ENCODE data around the gene GBA2. TPM values are rescaled to one million over a fixed set of nuclear protein-coding genes. Genes with fewer than 3 reads are reported as not detected.

Gene GBA2
- total RNA-seq, 2 experiments from 2014 or later: 20.3 to 22.7 TPM

DNA sequence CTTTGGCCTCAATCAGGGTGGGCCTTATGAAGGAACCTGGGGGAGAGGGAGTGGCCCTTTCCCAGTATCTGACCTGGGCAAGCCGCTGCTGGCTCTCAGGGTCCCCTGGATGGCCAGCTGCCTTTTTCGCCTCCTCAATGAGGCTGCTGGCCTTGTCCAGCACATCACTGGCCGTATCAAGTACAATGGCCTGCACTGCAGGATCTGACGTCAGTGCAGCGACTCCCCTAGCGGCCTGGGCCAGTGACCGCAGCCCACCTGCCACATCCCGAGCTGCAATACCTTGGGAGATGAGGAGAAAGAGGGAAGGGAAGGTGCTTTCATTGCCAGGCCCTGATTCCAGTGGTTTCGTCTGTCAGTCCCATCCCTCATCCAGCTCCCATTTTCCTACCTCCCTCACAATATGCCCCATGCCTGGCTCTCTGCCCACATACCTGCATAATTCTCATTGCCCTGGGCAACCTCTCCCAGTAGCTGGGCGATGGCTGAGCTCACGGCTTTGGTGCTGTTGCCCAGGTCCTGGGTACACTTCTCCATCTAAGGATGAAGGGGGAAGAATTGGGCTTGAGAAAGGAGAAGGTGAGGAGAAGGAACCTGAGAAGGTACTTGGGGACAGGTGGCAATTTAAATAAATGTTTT, 36.1 kb downstream of the GBA2 start:
- Mint-ChIP-seq H3K4me3 (no peak overlapping the region), H3K36me3 (ENCODE audit: low read depth) (peaks cover 52% of the 10 kb centered on the region), H3K9me3 (no peaks in the 10 kb centered on the region), H3K27me3 (ENCODE audit: low read depth) (no peaks in the 10 kb centered on the region), H3K4me1 (ENCODE audit: low read depth) (peaks cover 2% of the 10 kb centered on the region), H3K27ac (no peak overlapping the region)
- no peak for DNase-seq
- CTCF ChIA-PET: interaction anchor here (0.7 to 7.5 kb wide), 3 partner anchors 17 to 56 kb away, joined by 3 to 53 read pairs (median 3); no protein-coding TSS in a partner anchor
- intact Hi-C loops (cut with micrococcal nuclease): no loop called here

DNA sequence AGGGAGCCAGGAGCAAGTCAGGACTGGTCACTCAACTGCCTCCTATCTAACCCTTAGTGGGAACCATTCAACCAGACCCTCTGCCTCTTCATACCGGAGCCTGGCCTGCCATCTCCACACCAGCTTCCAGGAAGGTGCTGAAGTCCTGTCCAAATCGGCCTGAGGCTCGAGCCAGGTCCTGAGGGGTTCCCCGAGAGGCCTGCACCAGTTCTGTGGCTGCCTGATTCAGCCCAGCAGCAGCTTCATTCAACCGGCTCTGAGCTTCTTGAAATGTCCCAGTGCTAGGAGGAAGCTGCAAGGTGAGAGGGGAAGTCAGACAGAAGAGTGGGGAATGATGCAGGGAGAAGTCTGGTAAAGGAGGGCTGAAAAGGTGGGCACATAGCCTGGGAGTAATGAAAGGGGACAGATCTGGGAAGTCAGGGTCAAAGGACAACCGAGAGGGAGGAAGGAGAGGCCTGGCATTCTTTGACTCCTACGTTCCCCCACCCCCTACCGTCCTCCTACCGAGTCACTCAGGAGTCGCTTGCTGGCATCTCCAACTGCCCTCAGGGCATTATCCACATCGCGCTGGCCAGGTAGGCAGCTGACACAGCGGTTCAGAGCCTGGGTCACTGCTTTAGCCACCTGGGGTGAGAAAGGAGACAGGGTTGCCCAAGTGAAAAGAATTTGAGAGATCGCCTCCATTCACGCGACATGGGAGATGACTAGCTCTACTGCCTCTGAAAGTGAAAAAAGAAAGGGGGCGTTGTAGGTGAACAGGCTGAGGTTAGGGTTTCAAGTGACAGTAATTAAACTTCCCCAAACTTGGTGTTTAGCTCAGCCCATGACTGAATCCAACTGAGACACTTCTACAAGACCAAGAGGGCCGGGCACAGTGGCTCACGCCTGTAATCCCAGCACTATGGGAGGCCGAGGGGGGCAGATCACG, 37.3 kb downstream of the GBA2 start:
- intact Hi-C loops (cut with micrococcal nuclease): no loop called here
- no peak overlapping the region for H3K4me3 Mint-ChIP-seq
- no peak overlapping the region for H3K27ac Mint-ChIP-seq
- no peaks in the 10 kb centered on the region for H3K9me3 Mint-ChIP-seq
- H3K4me1 Mint-ChIP-seq (ENCODE audit: low read depth): peaks cover 2% of the 10 kb centered on the region
- DNase-seq: no peak
- peaks cover 59% of the 10 kb centered on the region for H3K36me3 Mint-ChIP-seq (ENCODE audit: low read depth)
- CTCF ChIA-PET: interaction anchor here (0.6 to 7.5 kb wide), 7 partner anchors 16 to 171 kb away, joined by 3 to 53 read pairs (median 3); no protein-coding TSS in a partner anchor
- no peaks in the 10 kb centered on the region for H3K27me3 Mint-ChIP-seq (ENCODE audit: low read depth)

DNA sequence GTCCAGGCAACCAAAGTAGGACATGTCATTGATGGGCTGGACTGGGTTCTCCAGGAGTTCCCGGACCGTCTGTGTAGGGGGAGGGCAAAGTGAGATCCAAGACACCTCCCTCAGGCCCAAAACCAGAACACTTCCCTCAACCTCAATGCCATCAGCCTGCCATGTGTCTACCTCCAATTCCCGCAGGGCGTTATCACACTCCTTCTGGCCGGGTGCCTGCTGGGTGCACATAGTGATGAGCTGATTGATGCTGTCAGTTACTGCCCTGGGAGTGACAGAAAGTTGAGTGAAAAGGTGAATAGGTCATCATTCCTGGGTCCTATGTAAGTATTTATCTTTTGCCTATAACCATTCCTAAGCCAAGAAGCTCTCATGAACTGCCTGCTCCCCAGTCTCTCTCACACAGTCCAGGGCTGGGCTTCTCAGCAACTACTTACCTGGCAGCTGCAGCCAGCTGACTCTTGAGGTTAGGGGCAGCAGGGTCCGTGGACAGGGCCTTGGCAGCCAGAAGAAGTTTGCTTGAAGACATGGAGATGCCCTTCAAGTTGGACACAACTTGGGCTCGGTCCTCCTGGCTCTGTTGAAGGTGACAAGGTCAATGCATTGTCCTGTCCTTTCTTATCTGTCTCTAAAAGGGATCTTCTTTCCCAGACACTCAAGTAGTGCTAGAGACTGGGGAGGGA, 38.1 kb downstream of the GBA2 start:
- DNase-seq: no peak
- Mint-ChIP-seq H3K9me3 (no peaks in the 10 kb centered on the region), H3K27me3 (ENCODE audit: low read depth) (no peaks in the 10 kb centered on the region), H3K4me1 (ENCODE audit: low read depth) (peaks cover 2% of the 10 kb centered on the region), H3K4me3 (no peak overlapping the region), H3K27ac (no peak overlapping the region), H3K36me3 (ENCODE audit: low read depth) (peaks cover 55% of the 10 kb centered on the region)
- intact Hi-C loops (cut with micrococcal nuclease): no loop called here
- CTCF ChIA-PET: interaction anchor here (1.2 to 7.5 kb wide), 5 partner anchors 16 to 171 kb away, joined by 3 to 53 read pairs (median 4); partner anchors contain the start of gene CCDC107

DNA sequence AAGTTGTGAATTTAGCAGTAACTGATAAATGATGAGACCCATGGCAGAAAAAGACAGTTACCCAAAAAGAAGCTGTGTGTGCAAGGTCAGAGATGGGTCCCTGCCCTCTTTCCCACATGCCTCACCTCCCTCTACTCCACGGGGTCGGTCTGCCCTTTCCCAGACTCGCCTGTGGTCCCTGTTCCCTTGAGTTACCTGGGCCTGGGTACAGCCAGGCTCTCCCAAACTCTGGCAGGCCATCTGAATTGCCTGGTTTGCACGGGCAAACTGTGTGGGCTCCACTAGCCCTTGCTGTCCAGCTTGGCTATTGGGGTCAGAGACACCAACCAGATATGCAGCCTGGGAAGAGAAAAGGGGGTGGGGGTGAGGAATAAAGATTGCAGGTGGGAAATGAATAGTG, 40.9 kb downstream of the GBA2 start:
- peaks cover 2% of the 10 kb centered on the region for H3K4me1 Mint-ChIP-seq (ENCODE audit: low read depth)
- intact Hi-C loops (cut with micrococcal nuclease): no loop called here
- H3K27ac Mint-ChIP-seq: no peak overlapping the region
- no peak overlapping the region for H3K4me3 Mint-ChIP-seq
- no peaks in the 10 kb centered on the region for H3K9me3 Mint-ChIP-seq
- H3K27me3 Mint-ChIP-seq (ENCODE audit: low read depth): no peaks in the 10 kb centered on the region
- DNase-seq: no peak
- CTCF ChIA-PET: interaction anchor here (1.2 to 4.9 kb wide), 3 partner anchors 13 to 91 kb away, joined by 3 to 30 read pairs (median 4); no protein-coding TSS in a partner anchor
- H3K36me3 Mint-ChIP-seq (ENCODE audit: low read depth): peaks cover 64% of the 10 kb centered on the region

DNA sequence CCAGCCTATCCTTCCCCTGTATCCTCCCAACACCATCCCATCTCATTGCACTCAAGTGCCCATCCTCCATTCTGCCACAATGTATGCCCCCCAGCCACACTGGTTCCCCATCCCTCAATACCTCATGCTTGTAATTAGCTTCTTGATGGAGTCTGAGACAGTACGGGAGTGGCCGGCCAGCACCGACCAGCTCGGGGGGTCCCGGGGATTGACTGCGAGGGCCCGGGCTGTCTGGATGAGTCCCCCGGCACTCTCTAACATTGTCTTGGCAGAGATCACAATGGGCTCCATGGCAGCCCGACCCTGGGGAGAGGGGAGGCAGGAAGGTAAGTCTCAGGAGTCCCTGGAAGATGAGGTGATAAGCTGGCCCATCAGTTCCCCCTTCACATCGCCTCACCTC, 42.1 kb downstream of the GBA2 start:
- Mint-ChIP-seq H3K27me3 (ENCODE audit: low read depth) (no peaks in the 10 kb centered on the region), H3K27ac (no peak overlapping the region), H3K36me3 (ENCODE audit: low read depth) (peaks cover 64% of the 10 kb centered on the region), H3K4me1 (ENCODE audit: low read depth) (peaks cover 2% of the 10 kb centered on the region), H3K9me3 (no peaks in the 10 kb centered on the region), H3K4me3 (no peak overlapping the region)
- CTCF ChIA-PET: interaction anchor here (1.0 to 4.9 kb wide), 4 partner anchors 11 to 90 kb away, joined by 3 to 30 read pairs (median 4); no protein-coding TSS in a partner anchor
- no peak for DNase-seq
- intact Hi-C loops (cut with micrococcal nuclease): no loop called here

DNA sequence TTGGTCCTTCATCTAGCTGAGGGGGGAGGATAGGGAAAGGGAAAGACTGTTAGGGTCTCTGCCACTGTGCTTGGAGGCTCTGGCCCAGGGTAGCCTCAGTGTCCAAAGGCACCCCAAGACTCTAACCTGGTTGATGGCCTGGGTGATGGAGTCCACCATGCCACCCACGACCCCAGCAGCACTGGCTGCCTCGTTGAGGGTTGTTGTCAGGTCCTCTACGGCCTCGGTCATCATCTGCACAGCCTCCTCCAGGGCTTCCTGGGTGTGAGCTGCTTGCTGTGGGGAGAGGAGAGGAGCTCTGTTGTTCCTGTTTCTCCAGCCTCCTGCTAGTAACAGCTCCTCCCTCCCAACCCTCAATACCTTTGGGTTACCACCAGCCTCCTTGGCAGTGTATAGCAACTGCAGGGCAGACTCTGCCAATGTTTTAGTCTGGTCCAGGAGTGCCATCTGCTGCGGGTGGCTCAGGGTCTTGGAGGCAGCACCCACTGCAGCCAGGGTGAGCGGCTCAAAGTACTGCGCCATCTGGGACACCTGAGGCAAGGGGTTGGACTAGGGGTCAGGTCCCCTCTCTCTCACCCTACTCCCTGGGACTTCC, 43.1 kb downstream of the GBA2 start:
- Mint-ChIP-seq H3K9me3 (no peaks in the 10 kb centered on the region), H3K4me3 (no peak overlapping the region), H3K27me3 (ENCODE audit: low read depth) (no peaks in the 10 kb centered on the region), H3K36me3 (ENCODE audit: low read depth) (peaks cover 55% of the 10 kb centered on the region), H3K4me1 (ENCODE audit: low read depth) (no peaks in the 10 kb centered on the region), H3K27ac (no peak overlapping the region)
- intact Hi-C loops (cut with micrococcal nuclease): no loop called here
- no peak for DNase-seq
- CTCF ChIA-PET: interaction anchor here (1.2 to 4.9 kb wide), 2 partner anchors 10 to 24 kb away, joined by 4 to 30 read pairs; no protein-coding TSS in a partner anchor

DNA sequence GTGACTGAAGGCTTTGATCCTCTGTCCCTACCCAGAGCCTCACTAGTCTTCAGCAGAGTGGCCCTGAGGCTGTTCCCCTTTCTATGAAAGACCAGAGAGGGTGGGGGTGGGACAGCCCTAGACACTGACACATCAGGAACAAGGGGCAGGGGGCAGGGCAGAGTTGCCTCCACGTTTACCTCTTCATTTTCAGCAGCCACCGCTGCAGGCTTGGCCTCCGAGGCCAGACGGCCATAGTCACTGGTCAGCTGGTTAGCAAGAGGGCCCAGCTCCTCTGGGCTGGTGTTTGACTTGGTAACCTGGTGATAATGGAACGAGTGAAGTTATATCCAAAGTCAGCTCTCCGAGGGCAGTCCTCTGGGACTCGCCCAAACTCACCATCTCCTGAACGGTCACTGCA, 43.7 kb downstream of the GBA2 start:
- H3K4me3 Mint-ChIP-seq: no peak overlapping the region
- peaks cover 50% of the 10 kb centered on the region for H3K36me3 Mint-ChIP-seq (ENCODE audit: low read depth)
- intact Hi-C loops (cut with micrococcal nuclease): no loop called here
- H3K4me1 Mint-ChIP-seq (ENCODE audit: low read depth): no peaks in the 10 kb centered on the region
- no peak for DNase-seq
- no peak overlapping the region for H3K27ac Mint-ChIP-seq
- no peaks in the 10 kb centered on the region for H3K9me3 Mint-ChIP-seq
- CTCF ChIA-PET: interaction anchor here (4.9 kb wide), 1 partner anchor 10 kb away, joined by 30 read pairs; no protein-coding TSS in a partner anchor
- H3K27me3 Mint-ChIP-seq (ENCODE audit: low read depth): no peaks in the 10 kb centered on the region

DNA sequence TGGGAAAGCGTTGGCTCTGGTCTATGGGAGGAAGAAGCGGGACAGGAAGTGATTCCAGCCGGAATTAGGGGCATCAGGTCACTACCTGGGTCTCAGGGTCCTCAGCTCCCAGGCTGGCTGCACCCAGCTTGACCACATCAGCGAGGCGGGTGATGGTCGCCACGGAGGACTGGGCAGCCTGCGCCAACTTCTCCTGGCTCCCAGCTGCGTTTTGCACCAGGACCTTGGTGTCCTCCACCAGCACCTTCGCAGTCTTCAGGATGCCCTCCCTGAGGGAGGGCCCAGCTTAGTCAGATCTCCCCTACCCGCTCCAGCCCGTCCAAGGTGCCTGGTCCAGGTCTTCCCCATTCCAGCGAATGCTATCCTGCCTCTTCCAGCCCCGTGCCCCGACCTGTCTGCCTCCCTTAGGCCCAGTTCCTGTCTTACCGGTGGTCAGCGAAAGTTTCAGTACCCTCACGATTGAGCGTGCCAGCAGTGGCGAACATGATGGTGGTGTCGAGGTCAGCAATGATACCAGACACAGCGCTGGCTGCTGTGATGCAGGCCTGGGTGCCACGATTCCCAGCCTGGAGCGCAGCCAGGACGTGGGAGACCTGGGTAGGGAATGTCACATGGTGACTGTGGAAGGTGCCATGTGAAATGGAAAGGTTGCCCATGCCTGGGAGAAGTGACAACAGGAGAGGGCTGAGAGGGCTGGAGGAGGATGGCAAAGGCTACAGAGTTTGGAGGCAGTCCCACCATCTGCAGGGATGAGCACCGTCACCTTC, 44.9 kb downstream of the GBA2 start:
- Mint-ChIP-seq H3K4me3 (no peak overlapping the region), H3K9me3 (no peaks in the 10 kb centered on the region), H3K4me1 (ENCODE audit: low read depth) (no peaks in the 10 kb centered on the region), H3K36me3 (ENCODE audit: low read depth) (peaks cover 44% of the 10 kb centered on the region), H3K27ac (no peak overlapping the region), H3K27me3 (ENCODE audit: low read depth) (no peaks in the 10 kb centered on the region)
- intact Hi-C loops (cut with micrococcal nuclease): no loop called here
- CTCF ChIA-PET: interaction anchor here (0.9 to 4.9 kb wide), 2 partner anchors 8 to 14 kb away, joined by 3 to 30 read pairs; no protein-coding TSS in a partner anchor
- no peak for DNase-seq

DNA sequence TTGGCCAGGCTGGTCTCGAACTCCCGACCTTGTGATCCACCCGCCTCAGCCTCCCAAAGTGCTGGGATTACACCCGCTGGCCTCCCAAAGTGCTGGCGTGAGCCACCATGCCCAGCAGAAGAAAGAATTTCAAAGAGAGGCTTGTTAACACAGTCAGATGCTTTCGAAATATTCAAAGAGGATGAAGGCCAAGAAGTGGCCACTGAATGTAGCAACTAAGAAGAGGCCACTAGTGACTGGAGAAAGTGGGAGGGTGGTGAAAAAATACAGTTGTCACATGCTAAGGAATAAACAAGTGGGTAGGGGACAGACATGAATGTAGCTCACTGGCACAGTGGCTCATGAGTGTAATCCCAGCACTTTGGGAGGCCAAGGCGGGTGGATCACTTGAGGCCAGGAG, 46.3 kb downstream of the GBA2 start:
- CTCF ChIA-PET: interaction anchor here (0.9 kb wide), 1 partner anchor 16 kb away, joined by 3 read pairs; no protein-coding TSS in a partner anchor
- Mint-ChIP-seq H3K4me3 (no peak overlapping the region), H3K4me1 (ENCODE audit: low read depth) (no peaks in the 10 kb centered on the region), H3K27ac (no peak overlapping the region), H3K36me3 (ENCODE audit: low read depth) (peaks cover 39% of the 10 kb centered on the region), H3K9me3 (no peaks in the 10 kb centered on the region), H3K27me3 (ENCODE audit: low read depth) (no peaks in the 10 kb centered on the region)
- intact Hi-C loops (cut with micrococcal nuclease): no loop called here
- DNase-seq: no peak

DNA sequence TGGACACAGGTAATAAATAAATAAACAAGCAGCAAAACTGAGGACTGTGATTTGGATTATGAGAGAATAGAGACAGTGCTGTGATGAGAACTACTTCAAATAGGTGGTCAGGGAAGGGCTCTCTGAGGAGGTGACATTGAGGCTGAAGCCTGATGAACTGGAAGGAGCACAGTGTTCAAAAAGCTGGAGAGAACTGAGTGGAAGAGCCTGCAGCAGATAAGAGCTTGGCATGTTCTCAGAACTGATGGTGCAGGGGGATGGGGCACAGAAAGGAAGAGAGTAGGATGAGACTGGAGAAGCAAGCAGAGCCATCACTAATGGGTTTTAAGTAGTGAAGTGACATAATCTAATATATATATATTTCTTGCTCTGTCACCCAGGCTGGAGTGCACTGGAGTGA, 48.1 kb downstream of the GBA2 start:
- no peaks in the 10 kb centered on the region for H3K9me3 Mint-ChIP-seq
- intact Hi-C loops (cut with micrococcal nuclease): no loop called here
- H3K4me3 Mint-ChIP-seq: no peak overlapping the region
- H3K4me1 Mint-ChIP-seq (ENCODE audit: low read depth): peaks cover 1% of the 10 kb centered on the region
- CTCF ChIA-PET: interaction anchor here (0.6 to 1.3 kb wide), 6 partner anchors 9 to 360 kb away, joined by 3 to 8 read pairs (median 3); partner anchors contain the start of gene TPM2
- no peak overlapping the region for H3K27ac Mint-ChIP-seq
- H3K36me3 Mint-ChIP-seq (ENCODE audit: low read depth): peaks cover 34% of the 10 kb centered on the region
- DNase-seq: no peak
- no peaks in the 10 kb centered on the region for H3K27me3 Mint-ChIP-seq (ENCODE audit: low read depth)

DNA sequence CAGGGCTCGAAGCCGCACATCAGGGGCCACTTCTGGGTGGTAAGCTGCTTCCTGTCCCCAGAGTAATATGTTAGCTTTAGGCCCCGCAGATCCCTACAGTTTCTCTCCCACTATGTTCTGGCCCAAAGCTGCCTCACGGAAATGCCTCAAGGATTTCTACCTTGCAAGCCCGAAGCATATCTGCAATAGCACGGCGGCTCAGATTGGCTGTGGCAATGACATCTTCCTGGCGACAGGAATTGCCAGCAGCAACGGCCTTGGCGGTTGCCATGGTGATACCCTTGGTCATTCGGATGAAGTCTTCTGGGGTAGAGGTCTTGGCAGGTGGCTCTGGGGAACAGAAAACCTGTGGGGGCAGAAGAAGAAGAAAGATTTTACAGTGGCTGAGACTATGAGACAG, 49.0 kb downstream of the GBA2 start:
- DNase-seq: no peak
- H3K4me3 Mint-ChIP-seq: no peak overlapping the region
- CTCF ChIA-PET: interaction anchor here (1.3 to 6.0 kb wide), 2 partner anchors 10 to 29 kb away, joined by 8 to 68 read pairs; partner anchors contain the start of genes CREB3, TLN1 and TPM2

More for the DNA sequence above, 49.0 kb downstream of the GBA2 start:
- Mint-ChIP-seq H3K27me3 (ENCODE audit: low read depth) (no peaks in the 10 kb centered on the region), H3K36me3 (ENCODE audit: low read depth) (peaks cover 30% of the 10 kb centered on the region), H3K4me1 (ENCODE audit: low read depth) (peaks cover 1% of the 10 kb centered on the region), H3K27ac (no peak overlapping the region), H3K9me3 (no peaks in the 10 kb centered on the region)
- intact Hi-C loops (cut with micrococcal nuclease): no loop called here

All from activated naive CD4-positive, alpha-beta T cell treated with anti-CD3 and anti-CD28 coated beads for 36 hours (primary cell).